ENCODE data around the gene TNFRSF21.

TNFRSF21 gene

GRCh38 chr6:47187893-47188587 is 121.7 kb downstream of the TNFRSF21 start:
- no peak for TF ChIP-seq CTCF (IDR thresholded peaks at IDR 0.05; ENCODE audit: low read depth, low read length)
- DNase-seq (ENCODE audit: extremely low read depth, low read depth), result peak; percentile 48

- TF ChIP-seq CTCF (IDR thresholded peaks at IDR 0.05; ENCODE audit: low read depth, low read length), result no peak
- DNase-seq (ENCODE audit: extremely low read depth, low read depth), result no peak
Measured at GRCh38 chr6:47187113-47187512, 122.6 kb downstream of the TNFRSF21 start.

- no peak for TF ChIP-seq CTCF (IDR thresholded peaks at IDR 0.05; ENCODE audit: low read depth, low read length)
- no peak for DNase-seq (ENCODE audit: extremely low read depth, low read depth)
Measured at GRCh38 chr6:47182291-47182957, 127.3 kb downstream of the TNFRSF21 start.

GRCh38 chr6:47181681-47182080 is 128.0 kb downstream of the TNFRSF21 start:
- TF ChIP-seq CTCF (IDR thresholded peaks at IDR 0.05; ENCODE audit: low read depth, low read length), result no peak
- DNase-seq (ENCODE audit: extremely low read depth, low read depth), result no peak

Measured in AG09319 (cell line).